Lower leg skin (tissue), 4 donors: Measurements from ENCODE around the gene TSPAN1. TPM values are rescaled to one million over a fixed set of nuclear protein-coding genes. Genes with fewer than 3 reads are reported as not detected.

Source experiments
- DNase-seq, 2 donors: peaks; one replicate each; pipeline ENCODE4 v3.0.0-alpha.2; 2019; ENCODE audit warnings: low spot score in 2 of 2
- H3K4me3 ChIP-seq: fragments of 200-600 bp; sonication (generic); 2 replicates; pipeline ENCODE4 v1.5.1; 2017; ENCODE audit warnings: mild to moderate bottlenecking, low read depth; ENCODE audit not compliant: poor library complexity, severe bottlenecking
- CTCF ChIP-seq, 3 donors: fragments of 450-650 bp; IDR thresholded peaks; one replicate each; pipeline ENCODE4 v1.5.1; 2016; ENCODE audit warnings: antibody characterized with exemption in 3 of 3, mild to moderate bottlenecking in 3 of 3, moderate library complexity in 2 of 3
- POLR2A ChIP-seq, 2 donors: fragments of 450-650 bp; IDR thresholded peaks; one replicate each; pipeline ENCODE4 v1.6.1; 2016 to 2017; ENCODE audit warnings: antibody characterized with exemption in 2 of 2, mild to moderate bottlenecking in 1 of 2, moderate library complexity in 1 of 2
- WGBS, 2 donors: methylation state at CpG; one replicate each; pipeline ENCODE4 v1.1.5; 2018; 5-methylcytosine and 5-hydroxymethylcytosine counted together
- intact Hi-C: fragments of 100-400 bp; cut with DNase I; formaldehyde crosslinking; loops from one replicate; pipeline ENCODE4 v1.15.0; 2023; ENCODE audit warnings: low total_unique reads
- total RNA-seq, 4 donors: library from RNA; depleted of rRNA; stranded (reverse); fragments of >200 nt; gene quantifications; one replicate each; pipeline ENCODE4 v1.1.0, GENCODE V29; 2016

TSPAN1 gene
- total RNA-seq, 4 donors from 2014 or later, result 2.9 to 10.9 (median 5.9) TPM

- 58 to 72% methylated on average over 3 of the region's 3 CpGs for WGBS, 2 donors
These were observed 30.3 kb downstream of the TSPAN1 start for GRCh38 chr1:46205141-46205540.

GRCh38 chr1:46205791-46206190 is 30.9 kb downstream of the TSPAN1 start:
- no peak for DNase-seq
- intact Hi-C loops, result no loop called here
- TF ChIP-seq CTCF (IDR thresholded peaks at IDR 0.05), result no peak
- TF ChIP-seq POLR2A (IDR thresholded peaks at IDR 0.05), result no peak
- 40 to 43% methylated on average over 3 of the region's 3 CpGs for WGBS, 2 donors
- H3K4me3 ChIP-seq, result no peak overlapping the region

More at GRCh38 chr1:46205141-46205540, 30.3 kb downstream of the TSPAN1 start:
- intact Hi-C loops, result no loop called here
- TF ChIP-seq POLR2A (IDR thresholded peaks at IDR 0.05) (no peak), CTCF (IDR thresholded peaks at IDR 0.05) (no peak)
- no peak for DNase-seq
- H3K4me3 ChIP-seq, result no peak overlapping the region

- no peak overlapping the region for H3K4me3 ChIP-seq
- no peak for TF ChIP-seq POLR2A (IDR thresholded peaks at IDR 0.05)
- no peak for TF ChIP-seq CTCF (IDR thresholded peaks at IDR 0.05)
- intact Hi-C loops, result no loop called here
- DNase-seq, result no peak
- WGBS, 2 donors, result 77 to 90% methylated on average over 2 of the region's 2 CpGs
These were observed 31.5 kb downstream of the TSPAN1 start for GRCh38 chr1:46206399-46206798.

- TF ChIP-seq CTCF (IDR thresholded peaks at IDR 0.05) (no peak), POLR2A (IDR thresholded peaks at IDR 0.05) (no peak)
- H3K4me3 ChIP-seq, result no peak overlapping the region
- no peak for DNase-seq
- 95 to 97% methylated on average over 3 of the region's 3 CpGs for WGBS, 2 donors
- intact Hi-C loops, result no loop called here
These were observed 35.7 kb downstream of the TSPAN1 start for GRCh38 chr1:46210561-46210960.

- TF ChIP-seq POLR2A (IDR thresholded peaks at IDR 0.05) (no peak), CTCF (IDR thresholded peaks at IDR 0.05) (no peak)
- intact Hi-C loops, result no loop called here
- 59 to 83% methylated on average over 2 of the region's 2 CpGs for WGBS, 2 donors
- H3K4me3 ChIP-seq, result no peak overlapping the region
- DNase-seq, result no peak
These were observed 36.2 kb downstream of the TSPAN1 start for GRCh38 chr1:46211051-46211450.

GRCh38 chr1:46215504-46215903 is 40.6 kb downstream of the TSPAN1 start:
- TF ChIP-seq POLR2A (IDR thresholded peaks at IDR 0.05) (no peak), CTCF (IDR thresholded peaks at IDR 0.05) (no peak)
- intact Hi-C loops, result no loop called here
- DNase-seq, result no peak
- no peak overlapping the region for H3K4me3 ChIP-seq
